Activated B cell treated with CpG ODN at 0.5 μM for 24 hours (primary cell): ENCODE results near the gene PARP8. TPM values are rescaled to one million over a fixed set of nuclear protein-coding genes. Genes with fewer than 3 reads are reported as not detected.
"Not testable (repeated sequence)": the region's sequence is repeated elsewhere in the genome, so short reads cannot be mapped to it uniquely, and the experiment has no call there.

Source experiments
- ATAC-seq: fragments of 200-7000 bp; cut with Tn5 transposase; one replicate; pipeline ENCODE4 v1.10.0; 2021; ENCODE audit warnings: low read depth, mild to moderate bottlenecking, moderate library complexity
- CTCF ChIA-PET: fragments of 350-600 bp; sonication (Branson Sonifier 250); formaldehyde crosslinking; loops from one replicate; lab custom pipeline; 2021; ENCODE audit warnings: antibody characterized with exemption; lab: Charles Lee
- POLR2A ChIA-PET: fragments of 350-600 bp; sonication (Branson Sonifier 250); formaldehyde crosslinking; loops from one replicate; lab custom pipeline; 2021; ENCODE audit warnings: antibody characterized with exemption; lab: Charles Lee
- DNase-seq: peaks from one replicate; pipeline ENCODE4 v3.0.0; 2022
- H3K27ac Mint-ChIP-seq: one replicate; pipeline ENCODE4 v1.8.0; 2020; ENCODE audit warnings: mixed read lengths
- H3K27me3 Mint-ChIP-seq: one replicate; pipeline ENCODE4 v1.8.0; 2021; ENCODE audit warnings: mixed read lengths
- H3K36me3 Mint-ChIP-seq: one replicate; pipeline ENCODE4 v1.8.0; 2021; ENCODE audit warnings: low read depth, mixed read lengths
- H3K4me1 Mint-ChIP-seq: one replicate; pipeline ENCODE4 v1.8.0; 2021; ENCODE audit warnings: mixed read lengths
- H3K4me3 Mint-ChIP-seq: one replicate; pipeline ENCODE4 v1.8.0; 2020; ENCODE audit warnings: mild to moderate bottlenecking, mixed read lengths
- H3K9me3 Mint-ChIP-seq: one replicate; pipeline ENCODE4 v1.8.0; 2020; ENCODE audit warnings: mixed read lengths
- intact Hi-C: fragments of 100-400 bp; cut with micrococcal nuclease; formaldehyde crosslinking; loops from one replicate; pipeline ENCODE4 v1.15.1; 2024
- total RNA-seq: library from RNA; stranded (reverse); gene quantifications from 2 replicates; pipeline ENCODE4 v1.2.3, GENCODE V29; 2022
- TF ChIP-seq, protein P1 (sequence below): fragments of 200-600 bp; IDR thresholded peaks from one replicate; pipeline ENCODE4 v1.8.0; 2022; ENCODE audit warnings: antibody characterized with exemption, mild to moderate bottlenecking

The PARP8 gene
- total RNA-seq, 1 donor from 2014 or later = 56.0 TPM

DNA sequence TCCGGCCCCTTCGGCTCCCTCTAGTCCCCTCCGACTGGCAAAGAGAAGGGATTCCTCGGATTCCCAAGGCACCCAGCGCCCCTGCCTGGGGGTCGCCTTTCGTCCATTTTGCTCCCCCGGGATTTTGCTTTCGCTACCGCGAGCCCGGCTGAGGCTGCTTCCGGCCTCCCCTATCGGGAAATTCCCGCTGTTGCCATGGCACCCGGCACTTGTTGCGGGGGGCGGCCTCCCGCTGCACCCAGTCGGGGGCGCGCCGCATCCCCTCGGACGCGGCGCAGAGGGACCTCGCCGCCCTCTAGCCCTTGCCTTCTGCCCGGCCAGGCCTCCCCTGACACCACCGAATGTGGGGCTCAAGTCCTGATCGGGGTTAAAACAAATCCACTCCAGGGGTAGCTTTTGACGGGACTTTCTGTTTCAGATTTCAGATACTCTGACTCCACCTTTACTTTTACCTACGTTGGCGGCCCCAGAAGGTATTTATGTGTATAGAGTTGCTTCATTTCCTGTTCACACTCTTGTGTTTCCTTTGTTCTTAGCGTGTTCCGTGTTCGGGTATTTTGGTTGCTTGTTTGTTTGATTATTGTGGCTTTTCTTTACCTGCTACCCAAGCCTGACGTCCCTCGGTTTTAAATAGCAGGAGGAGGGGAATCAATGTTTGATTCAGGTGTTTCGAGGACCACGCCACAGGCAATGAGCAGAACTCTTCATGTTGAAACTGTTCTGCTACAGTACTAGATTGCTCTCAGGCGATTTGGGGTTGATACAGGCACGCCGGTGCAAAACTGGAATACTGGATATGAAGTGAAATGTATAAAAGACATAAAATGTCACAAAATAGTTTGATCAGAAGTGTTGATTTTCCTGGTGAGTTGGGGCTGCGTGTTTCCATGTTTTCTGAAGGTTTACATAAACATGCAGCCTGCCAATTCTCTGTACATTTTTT, 1.5 kb downstream of the PARP8 start:
- Mint-ChIP-seq H3K27me3 (no peaks in the 10 kb centered on the region), H3K9me3 (no peaks in the 10 kb centered on the region), H3K4me3 (peak overlapping the region; percentile 99), H3K4me1 (peaks cover 50% of the 10 kb centered on the region), H3K27ac (peak overlapping the region; percentile 100), H3K36me3 (peaks cover 23% of the 10 kb centered on the region)
- intact Hi-C loops = loop anchor here (1.0 to 10.0 kb wide), 7 partner anchors 43 to 241 kb away; no protein-coding TSS in a partner anchor
- ChIA-PET CTCF (no interaction called here), POLR2A (interaction anchor here (0.6 to 2.2 kb wide), 11 partner anchors 14 to 227 kb away, joined by 3 to 24 read pairs (median 5); partner anchors contain the start of gene EMB)
- DNase-seq (peak; percentile 92), ATAC-seq (peak; percentile 71)
- TF ChIP-seq, protein P1, sequence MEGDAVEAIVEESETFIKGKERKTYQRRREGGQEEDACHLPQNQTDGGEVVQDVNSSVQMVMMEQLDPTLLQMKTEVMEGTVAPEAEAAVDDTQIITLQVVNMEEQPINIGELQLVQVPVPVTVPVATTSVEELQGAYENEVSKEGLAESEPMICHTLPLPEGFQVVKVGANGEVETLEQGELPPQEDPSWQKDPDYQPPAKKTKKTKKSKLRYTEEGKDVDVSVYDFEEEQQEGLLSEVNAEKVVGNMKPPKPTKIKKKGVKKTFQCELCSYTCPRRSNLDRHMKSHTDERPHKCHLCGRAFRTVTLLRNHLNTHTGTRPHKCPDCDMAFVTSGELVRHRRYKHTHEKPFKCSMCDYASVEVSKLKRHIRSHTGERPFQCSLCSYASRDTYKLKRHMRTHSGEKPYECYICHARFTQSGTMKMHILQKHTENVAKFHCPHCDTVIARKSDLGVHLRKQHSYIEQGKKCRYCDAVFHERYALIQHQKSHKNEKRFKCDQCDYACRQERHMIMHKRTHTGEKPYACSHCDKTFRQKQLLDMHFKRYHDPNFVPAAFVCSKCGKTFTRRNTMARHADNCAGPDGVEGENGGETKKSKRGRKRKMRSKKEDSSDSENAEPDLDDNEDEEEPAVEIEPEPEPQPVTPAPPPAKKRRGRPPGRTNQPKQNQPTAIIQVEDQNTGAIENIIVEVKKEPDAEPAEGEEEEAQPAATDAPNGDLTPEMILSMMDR = no peak

DNA sequence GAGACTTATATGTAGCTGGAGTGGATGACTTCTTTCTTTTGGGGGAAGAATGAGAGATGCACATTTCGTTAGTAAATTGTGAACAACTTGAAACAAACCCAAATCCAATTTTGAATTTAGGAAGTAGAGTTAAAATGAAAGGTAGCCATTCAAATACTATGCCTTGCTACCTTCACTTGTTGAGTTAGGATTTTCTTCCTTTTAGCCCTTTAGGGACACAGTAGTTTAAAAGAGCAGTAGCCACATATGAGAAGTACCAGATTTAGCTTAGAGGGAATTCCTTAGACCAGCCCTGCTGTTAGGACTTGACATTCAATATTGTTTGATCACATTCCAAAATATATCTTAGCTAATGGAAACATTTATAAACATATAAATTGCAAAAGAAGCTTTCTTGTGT, 2.2 kb downstream of the PARP8 start:
- POLR2A ChIA-PET = interaction anchor here (0.7 kb wide), 1 partner anchor 228 kb away, joined by 3 read pairs; the partner anchor contains the start of gene EMB
- peaks cover 25% of the 10 kb centered on the region for H3K36me3 Mint-ChIP-seq
- H3K27me3 Mint-ChIP-seq, DNase-seq, H3K9me3 Mint-ChIP-seq, ATAC-seq, CTCF ChIA-PET: not testable (repeated sequence)
- peak overlapping the region; percentile 100 for H3K27ac Mint-ChIP-seq
- H3K4me3 Mint-ChIP-seq = peak overlapping the region; percentile 99
- intact Hi-C loops = loop anchor here (1.0 to 10.0 kb wide), 7 partner anchors 43 to 241 kb away; no protein-coding TSS in a partner anchor
- peaks cover 53% of the 10 kb centered on the region for H3K4me1 Mint-ChIP-seq

DNA sequence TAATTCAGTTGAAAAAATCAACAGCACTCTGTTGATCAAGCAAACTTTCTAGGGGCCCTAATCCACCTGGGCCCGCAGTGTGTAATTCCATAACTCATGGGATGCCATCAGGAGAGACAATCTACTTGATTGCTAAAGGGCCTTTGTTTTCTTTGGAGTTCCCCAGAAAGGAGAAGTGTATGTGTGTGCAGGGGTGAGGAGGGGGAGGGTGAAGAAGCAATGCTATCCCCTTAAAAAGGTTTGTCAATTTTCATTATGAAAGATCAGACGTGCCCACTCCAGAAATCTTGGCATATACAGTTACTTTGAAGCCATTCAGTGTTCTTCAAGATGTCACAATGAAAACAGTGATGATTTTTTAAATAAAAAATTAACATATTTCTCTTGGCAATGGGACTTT, 6.2 kb downstream of the PARP8 start:
- TF ChIP-seq, protein P1 = no peak
- H3K4me1 Mint-ChIP-seq = peaks cover 63% of the 10 kb centered on the region
- ATAC-seq (no peak), DNase-seq (no peak)
- peak overlapping the region; percentile 12 for H3K27ac Mint-ChIP-seq
- intact Hi-C loops = loop anchor here (2.0 kb wide), 1 partner anchor 16 kb away; no protein-coding TSS in a partner anchor
- no peaks in the 10 kb centered on the region for H3K27me3 Mint-ChIP-seq
- peaks cover 29% of the 10 kb centered on the region for H3K36me3 Mint-ChIP-seq
- no peaks in the 10 kb centered on the region for H3K9me3 Mint-ChIP-seq
- ChIA-PET CTCF (no interaction called here), POLR2A (no interaction called here)
- no peak overlapping the region for H3K4me3 Mint-ChIP-seq

GRCh38 chr5:50673444-50673843, 7.0 kb downstream of the PARP8 start:
- DNase-seq, CTCF ChIA-PET, POLR2A ChIA-PET, ATAC-seq, H3K4me3 Mint-ChIP-seq, H3K9me3 Mint-ChIP-seq, H3K27me3 Mint-ChIP-seq, H3K27ac Mint-ChIP-seq: not testable (repeated sequence)
- intact Hi-C loops = loop anchor here (2.0 kb wide), 1 partner anchor 15 kb away; no protein-coding TSS in a partner anchor
- peaks cover 58% of the 10 kb centered on the region for H3K4me1 Mint-ChIP-seq
- H3K36me3 Mint-ChIP-seq = peaks cover 26% of the 10 kb centered on the region

GRCh38 chr5:50675385-50675784, 8.9 kb downstream of the PARP8 start:
- POLR2A ChIA-PET = no interaction called here
- no peaks in the 10 kb centered on the region for H3K27me3 Mint-ChIP-seq
- peaks cover 26% of the 10 kb centered on the region for H3K36me3 Mint-ChIP-seq
- no peak for DNase-seq
- TF ChIP-seq, protein P1 = no peak
- CTCF ChIA-PET = no interaction called here
- H3K9me3 Mint-ChIP-seq = no peaks in the 10 kb centered on the region
- no peak overlapping the region for H3K4me3 Mint-ChIP-seq
- H3K27ac Mint-ChIP-seq = no peak overlapping the region
- intact Hi-C loops = no loop called here
- no peak for ATAC-seq
- H3K4me1 Mint-ChIP-seq = peaks cover 58% of the 10 kb centered on the region

GRCh38 chr5:50679554-50679953, 13.1 kb downstream of the PARP8 start:
- ATAC-seq, H3K4me3 Mint-ChIP-seq, DNase-seq, H3K27ac Mint-ChIP-seq, H3K27me3 Mint-ChIP-seq, CTCF ChIA-PET, POLR2A ChIA-PET, intact Hi-C loops, H3K9me3 Mint-ChIP-seq: not testable (repeated sequence)
- H3K4me1 Mint-ChIP-seq = peaks cover 55% of the 10 kb centered on the region
- peaks cover 16% of the 10 kb centered on the region for H3K36me3 Mint-ChIP-seq
